ENCODE data around the gene ELAC1.

DNA sequence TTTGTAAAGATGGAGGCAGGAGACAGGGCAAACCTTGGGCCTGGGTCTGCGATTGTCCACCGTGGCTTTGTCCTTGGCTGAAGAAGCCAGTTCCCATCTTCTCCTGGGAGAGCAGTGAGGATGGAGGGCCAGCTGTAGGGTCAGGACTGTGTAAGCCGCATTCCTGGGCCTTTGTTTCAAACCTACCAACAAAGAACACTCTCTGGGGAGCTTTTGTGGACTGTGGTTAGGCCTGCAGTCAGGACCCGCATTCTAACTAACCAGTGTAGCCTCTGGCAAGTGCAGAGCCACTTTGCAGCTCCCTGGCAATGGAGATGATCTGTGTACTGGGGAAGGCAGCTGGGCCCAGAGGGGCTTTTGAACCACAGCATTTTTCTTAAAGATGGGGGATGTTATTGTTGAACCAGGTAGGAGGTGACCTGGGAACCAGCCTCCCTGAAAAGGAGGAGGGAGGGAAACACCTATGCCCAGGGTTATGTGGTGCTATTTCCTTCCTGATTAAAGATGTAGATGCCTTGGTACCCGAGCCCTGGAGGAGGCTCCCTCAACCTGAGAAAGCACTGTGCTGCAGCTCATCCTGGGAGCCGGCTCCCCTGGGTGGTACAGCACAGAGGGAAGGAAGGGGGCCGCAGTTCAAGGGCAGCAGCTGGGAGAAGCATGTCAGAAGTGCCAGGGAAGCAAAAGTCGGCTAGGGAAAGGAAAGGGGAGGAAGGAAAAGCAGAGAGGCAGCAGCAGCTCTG, 49.5 kb downstream of the ELAC1 start:
- TF ChIP-seq, protein P1, sequence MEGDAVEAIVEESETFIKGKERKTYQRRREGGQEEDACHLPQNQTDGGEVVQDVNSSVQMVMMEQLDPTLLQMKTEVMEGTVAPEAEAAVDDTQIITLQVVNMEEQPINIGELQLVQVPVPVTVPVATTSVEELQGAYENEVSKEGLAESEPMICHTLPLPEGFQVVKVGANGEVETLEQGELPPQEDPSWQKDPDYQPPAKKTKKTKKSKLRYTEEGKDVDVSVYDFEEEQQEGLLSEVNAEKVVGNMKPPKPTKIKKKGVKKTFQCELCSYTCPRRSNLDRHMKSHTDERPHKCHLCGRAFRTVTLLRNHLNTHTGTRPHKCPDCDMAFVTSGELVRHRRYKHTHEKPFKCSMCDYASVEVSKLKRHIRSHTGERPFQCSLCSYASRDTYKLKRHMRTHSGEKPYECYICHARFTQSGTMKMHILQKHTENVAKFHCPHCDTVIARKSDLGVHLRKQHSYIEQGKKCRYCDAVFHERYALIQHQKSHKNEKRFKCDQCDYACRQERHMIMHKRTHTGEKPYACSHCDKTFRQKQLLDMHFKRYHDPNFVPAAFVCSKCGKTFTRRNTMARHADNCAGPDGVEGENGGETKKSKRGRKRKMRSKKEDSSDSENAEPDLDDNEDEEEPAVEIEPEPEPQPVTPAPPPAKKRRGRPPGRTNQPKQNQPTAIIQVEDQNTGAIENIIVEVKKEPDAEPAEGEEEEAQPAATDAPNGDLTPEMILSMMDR (conservative IDR thresholded peaks at IDR 0.05; ENCODE audit: low read length): no peak
- no peak for TF ChIP-seq EZH2phosphoT487 (IDR thresholded peaks at IDR 0.05; ENCODE audit: borderline replicate concordance, low read depth, low read length)
